HG03521 (cell line): ENCODE measurements around the gene IFI16.
"Not testable (repeated sequence)": the region's sequence is repeated elsewhere in the genome, so short reads cannot be mapped to it uniquely, and the experiment has no call there.

Experiments
- ATAC-seq: cut with Tn5 transposase; IDR thresholded peaks from one replicate; pipeline ENCODE4 v1.9.1; 2021; ENCODE audit warnings: mild to moderate bottlenecking, moderate library complexity; ENCODE audit not compliant: unreplicated experiment

The IFI16 gene

GRCh38 chr1:159091607-159092031 lies 81.9 kb downstream of the IFI16 start:
- ATAC-seq = no peak

- no peak for ATAC-seq
These were observed 82.5 kb downstream of the IFI16 start for GRCh38 chr1:159092036-159092760.

- no peak for ATAC-seq
These were observed 88.9 kb downstream of the IFI16 start for GRCh38 chr1:159098596-159098995.

GRCh38 chr1:159100589-159100988 lies 90.9 kb downstream of the IFI16 start:
- ATAC-seq = no peak

GRCh38 chr1:159103021-159103420 lies 93.3 kb downstream of the IFI16 start:
- not testable (repeated sequence) for ATAC-seq
